Activated naive CD4-positive, alpha-beta T cell treated with anti-CD3 and anti-CD28 coated beads, Interleukin-2, amount 50 U/mL, for 72 hours (primary cell): ENCODE results near the gene HPSE2. TPM values are rescaled to one million over a fixed set of nuclear protein-coding genes. Genes with fewer than 3 reads are reported as not detected.

Experiments
- ATAC-seq, 2 donors: fragments of 150-1000 bp; cut with Tn5 transposase; 2 replicates each; pipeline ENCODE4 v1.10.0; 2021; ENCODE audit warnings: mild to moderate bottlenecking in 2 of 2, moderate library complexity in 2 of 2
- DNase-seq, 2 donors: peaks; one replicate each; pipeline ENCODE4 v3.0.0; 2021 to 2022; ENCODE audit warnings: low spot score in 2 of 2
- H3K27ac Mint-ChIP-seq, 2 donors: one replicate each; pipeline ENCODE4 v1.8.0; 2022; ENCODE audit warnings: mild to moderate bottlenecking in 2 of 2, mixed read lengths in 2 of 2
- H3K36me3 Mint-ChIP-seq, 2 donors: one replicate each; pipeline ENCODE4 v1.8.0; 2022; ENCODE audit warnings: mixed read lengths in 2 of 2
- H3K9me3 Mint-ChIP-seq, 2 donors: one replicate each; pipeline ENCODE4 v1.8.0; 2022; ENCODE audit warnings: mixed read lengths in 2 of 2
- total RNA-seq, 2 donors: library from RNA; stranded (reverse); gene quantifications; one replicate each; pipeline ENCODE4 v1.2.3, GENCODE V29; 2022

The HPSE2 gene
- total RNA-seq, 2 donors from 2014 or later: not detected

DNA sequence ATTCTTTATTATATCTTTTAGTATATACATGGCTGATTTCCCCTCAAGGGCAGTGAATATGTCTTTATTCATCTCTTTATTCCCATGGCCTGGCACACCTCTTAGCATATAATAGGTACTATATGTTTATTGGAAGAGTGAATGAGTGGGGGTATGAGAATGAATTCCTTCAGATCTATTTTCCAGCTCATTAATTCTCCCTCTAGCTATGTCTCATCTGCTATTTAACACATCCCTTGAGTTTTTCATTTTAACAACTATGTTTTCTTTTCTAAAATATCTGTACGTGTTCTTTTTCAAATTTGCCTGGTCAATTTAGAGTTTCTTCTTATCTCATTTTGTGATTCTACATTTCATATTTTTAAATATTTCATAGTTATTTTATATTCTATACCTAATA is 803.3 kb downstream of the HPSE2 start:
- DNase-seq (no peak), ATAC-seq (no peak)
- peaks cover 0 to 4% of the 10 kb centered on the region in 2 donors for H3K9me3 Mint-ChIP-seq
- H3K27ac Mint-ChIP-seq: no peak overlapping the region
- H3K36me3 Mint-ChIP-seq: peaks cover 40 to 47% of the 10 kb centered on the region in 2 donors

DNA sequence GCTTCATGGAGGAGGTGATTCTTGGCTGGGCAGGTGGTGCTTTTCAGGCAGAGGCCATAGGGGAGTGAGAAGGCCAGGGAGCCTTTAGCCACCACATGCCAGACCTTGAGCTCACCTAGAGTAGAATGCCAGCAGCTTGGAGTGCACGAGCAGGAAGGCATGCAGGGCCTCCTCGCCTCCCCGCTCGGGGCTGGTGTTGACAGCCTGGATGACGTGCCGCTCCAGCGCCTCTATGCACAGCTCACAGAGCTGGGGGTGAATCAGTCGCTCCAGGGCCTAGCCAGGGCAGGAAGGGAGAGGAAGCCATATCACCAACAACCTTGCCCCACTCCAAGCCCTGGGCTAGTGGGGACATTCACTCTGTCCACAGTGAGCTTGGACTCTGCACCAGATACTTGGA is 804.6 kb downstream of the HPSE2 start:
- peaks cover 0 to 4% of the 10 kb centered on the region in 2 donors for H3K9me3 Mint-ChIP-seq
- H3K27ac Mint-ChIP-seq: peak overlapping the region in 1 of 2 donors; percentile 11
- ATAC-seq (no peak), DNase-seq (peak in 1 of 2 donors; percentile 38)
- peaks cover 35 to 47% of the 10 kb centered on the region in 2 donors for H3K36me3 Mint-ChIP-seq

DNA sequence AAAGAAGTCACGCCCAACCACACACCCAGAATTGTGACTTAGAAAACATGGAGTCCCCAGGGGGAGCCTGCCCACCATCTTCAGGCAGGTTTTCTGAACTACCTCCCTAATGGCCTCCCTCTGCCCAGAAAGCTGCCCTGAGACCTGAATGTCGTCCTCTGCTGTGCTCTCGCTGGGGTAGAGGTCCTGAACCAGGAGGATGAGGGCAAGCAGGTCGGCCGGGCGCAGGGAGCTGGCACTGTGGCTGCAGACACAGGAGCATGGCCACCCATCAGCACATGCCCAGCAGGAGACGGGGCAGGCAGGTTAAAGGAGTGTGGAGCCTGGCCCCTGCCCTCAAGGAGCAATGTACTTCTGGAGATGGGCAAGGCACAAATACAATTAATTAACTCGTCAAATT is 805.2 kb downstream of the HPSE2 start:
- H3K36me3 Mint-ChIP-seq: peaks cover 31 to 43% of the 10 kb centered on the region in 2 donors
- no peak overlapping the region for H3K27ac Mint-ChIP-seq
- H3K9me3 Mint-ChIP-seq: peaks cover 0 to 4% of the 10 kb centered on the region in 2 donors
- DNase-seq: no peak
- no peak for ATAC-seq

DNA sequence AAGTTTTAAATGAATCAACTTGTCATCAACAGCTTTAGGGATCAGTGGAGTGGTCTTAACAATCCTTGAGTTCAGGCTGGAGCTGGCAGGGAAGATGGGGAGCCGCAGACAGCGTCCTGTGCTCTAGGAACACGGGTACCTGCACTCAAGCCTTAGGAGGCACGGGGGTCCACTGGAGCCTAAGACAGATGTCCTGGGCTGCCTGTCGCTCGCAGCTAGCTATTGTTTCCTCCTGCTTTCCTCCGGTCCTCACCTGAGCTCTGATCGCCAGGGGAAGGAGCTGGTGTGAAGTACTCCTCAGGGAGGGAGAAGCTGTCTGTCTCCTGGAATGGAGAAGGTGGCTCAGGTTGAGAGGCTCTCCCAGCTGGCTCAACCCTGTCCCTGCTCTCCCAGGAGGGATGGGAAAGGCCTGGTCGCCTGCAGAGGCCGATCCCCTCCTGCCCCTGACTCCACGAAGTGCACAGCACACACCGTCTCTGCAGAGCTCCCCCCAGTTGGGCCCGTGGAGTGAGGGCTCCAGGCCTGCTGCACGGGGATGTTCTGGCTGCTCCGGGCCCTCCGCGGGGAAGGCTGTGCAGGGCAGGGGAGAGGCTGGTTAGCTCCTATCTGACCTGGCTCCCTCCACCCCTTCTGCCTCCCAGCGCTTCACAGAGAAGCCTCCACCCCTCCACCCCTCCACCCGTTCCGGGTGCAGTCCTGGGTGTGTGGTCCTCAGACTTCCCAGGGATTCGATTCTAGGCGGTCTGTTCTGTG is 806.2 kb downstream of the HPSE2 start:
- Mint-ChIP-seq H3K9me3 (peaks cover 0 to 4% of the 10 kb centered on the region in 2 donors), H3K27ac (no peak overlapping the region), H3K36me3 (peaks cover 23 to 35% of the 10 kb centered on the region in 2 donors)
- no peak for ATAC-seq
- peak in 1 of 2 donors; percentile 14 for DNase-seq

DNA sequence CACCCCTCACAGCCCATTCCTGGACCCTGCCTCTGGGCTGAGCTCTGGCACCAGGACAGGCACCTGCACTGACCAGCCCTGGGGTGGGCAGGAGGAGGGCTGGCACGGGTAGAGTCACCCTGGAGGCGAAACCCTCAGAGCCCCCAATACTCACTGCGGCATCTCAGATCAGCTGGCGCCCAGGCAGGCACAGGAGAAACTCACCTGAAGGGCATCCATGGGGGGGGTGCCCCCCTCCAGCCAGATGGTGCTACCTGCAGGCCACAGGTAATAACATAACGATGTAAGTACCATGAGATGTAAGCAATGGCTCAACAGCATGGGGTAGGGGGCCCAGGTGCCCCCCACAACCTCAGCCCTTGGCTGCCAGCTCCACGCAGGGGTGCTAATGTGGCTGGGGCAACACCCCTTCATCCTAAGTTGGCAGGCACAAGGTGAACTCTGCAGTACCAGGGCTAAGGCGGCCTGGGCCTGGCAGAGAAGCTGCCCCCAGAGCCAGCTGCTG is 808.6 kb downstream of the HPSE2 start:
- ATAC-seq: no peak

DNA sequence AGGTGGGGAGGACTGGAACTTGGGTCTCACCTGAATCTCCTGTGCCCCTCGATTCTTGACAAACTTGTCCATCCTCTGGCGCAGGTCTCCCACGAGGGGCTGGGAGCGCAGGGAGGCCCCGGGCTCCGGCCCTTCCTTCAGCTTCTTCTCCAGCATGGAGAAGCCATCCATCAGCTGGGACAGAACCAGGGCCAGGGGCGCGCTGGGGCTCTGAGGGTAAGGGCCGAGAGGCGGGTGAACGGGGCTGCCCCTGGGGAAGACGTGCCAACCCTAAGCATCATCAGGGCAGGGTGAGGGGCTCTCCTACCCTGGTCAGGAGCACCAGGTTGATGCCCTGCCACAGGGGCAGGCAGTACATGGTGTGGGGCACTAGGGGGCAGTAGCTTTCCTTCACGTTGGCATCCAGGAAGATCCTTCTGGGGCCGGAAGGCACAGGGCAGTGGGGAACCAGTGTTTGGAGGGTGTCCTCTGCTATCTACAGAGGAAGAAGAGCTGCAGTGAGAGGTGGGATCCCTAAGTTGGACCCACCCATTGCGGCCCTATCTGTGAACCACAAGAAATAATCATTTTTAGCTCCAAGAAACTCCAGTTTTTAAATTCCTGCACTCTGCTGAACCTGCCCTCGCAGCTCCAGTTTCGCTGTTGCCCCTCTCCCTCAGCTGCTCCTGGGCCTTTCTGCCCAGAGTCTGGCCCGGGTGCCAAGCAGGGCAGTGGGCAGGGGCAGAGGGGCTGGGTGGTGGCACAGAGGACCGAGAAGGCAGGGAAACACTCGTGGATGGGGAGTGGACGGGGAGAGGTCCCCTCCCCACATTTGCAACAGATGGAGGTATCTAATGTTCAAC is 809.9 kb downstream of the HPSE2 start:
- DNase-seq (peak; percentile 55 to 58), ATAC-seq (peak; percentile 72 to 79)
- Mint-ChIP-seq H3K36me3 (peaks cover 4 to 8% of the 10 kb centered on the region in 2 donors), H3K27ac (peak overlapping the region in 1 of 2 donors; percentile 39), H3K9me3 (no peaks in the 10 kb centered on the region)

More for the DNA sequence above, 808.6 kb downstream of the HPSE2 start:
- Mint-ChIP-seq H3K9me3 (no peaks in the 10 kb centered on the region), H3K36me3 (peaks cover 14 to 15% of the 10 kb centered on the region in 2 donors), H3K27ac (no peak overlapping the region)
- peak in 1 of 2 donors; percentile 39 for DNase-seq

DNA sequence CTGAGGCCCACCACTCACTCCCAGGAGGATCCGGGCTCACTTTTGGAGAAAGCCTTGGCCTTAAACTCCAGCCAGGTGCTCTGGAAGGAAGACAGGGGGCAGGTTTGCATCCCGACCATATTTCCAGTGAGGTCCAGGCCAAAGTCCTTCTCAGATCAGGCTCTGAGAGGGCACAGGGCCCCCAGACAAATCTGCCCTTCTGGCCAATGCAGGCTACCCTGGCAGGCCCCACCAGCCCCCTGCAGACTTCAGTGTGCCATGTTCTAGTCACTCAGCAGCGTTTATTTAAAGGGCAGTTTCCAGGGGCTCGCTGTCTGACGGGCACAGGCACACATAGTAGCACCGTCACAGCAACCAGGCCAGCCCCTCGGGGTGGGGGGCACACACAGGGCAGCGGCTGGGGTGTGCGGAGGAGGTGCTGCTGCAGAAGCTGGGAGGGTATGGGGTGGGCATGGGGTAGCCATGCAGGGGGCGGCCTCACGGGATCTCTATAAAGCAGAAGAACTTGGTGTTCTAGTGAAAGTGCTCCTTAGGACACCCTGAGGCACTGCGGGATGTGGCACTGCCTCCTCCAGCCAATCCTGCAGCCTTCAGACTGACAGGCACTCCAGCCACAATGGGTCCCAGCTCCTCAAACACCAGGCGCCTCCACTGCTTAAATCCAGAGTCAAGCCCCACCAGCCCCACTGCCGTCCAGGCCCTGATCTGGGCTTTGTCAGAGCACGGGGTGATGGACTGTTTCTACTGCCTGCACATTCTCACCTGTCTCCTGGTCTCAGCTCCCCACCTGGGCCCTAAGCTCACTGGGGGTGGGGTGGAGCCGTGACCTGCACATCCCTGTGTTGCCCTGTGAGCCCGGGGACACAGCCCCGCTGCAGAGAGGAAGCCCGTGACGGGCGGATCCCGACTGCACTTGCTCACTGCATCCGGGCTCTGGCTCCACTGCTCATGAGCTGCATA is 811.1 kb downstream of the HPSE2 start:
- peak in 1 of 2 donors; percentile 50 for DNase-seq
- no peaks in the 10 kb centered on the region for H3K36me3 Mint-ChIP-seq
- H3K27ac Mint-ChIP-seq: peak overlapping the region in 1 of 2 donors; percentile 39
- ATAC-seq: no peak
- no peaks in the 10 kb centered on the region for H3K9me3 Mint-ChIP-seq

DNA sequence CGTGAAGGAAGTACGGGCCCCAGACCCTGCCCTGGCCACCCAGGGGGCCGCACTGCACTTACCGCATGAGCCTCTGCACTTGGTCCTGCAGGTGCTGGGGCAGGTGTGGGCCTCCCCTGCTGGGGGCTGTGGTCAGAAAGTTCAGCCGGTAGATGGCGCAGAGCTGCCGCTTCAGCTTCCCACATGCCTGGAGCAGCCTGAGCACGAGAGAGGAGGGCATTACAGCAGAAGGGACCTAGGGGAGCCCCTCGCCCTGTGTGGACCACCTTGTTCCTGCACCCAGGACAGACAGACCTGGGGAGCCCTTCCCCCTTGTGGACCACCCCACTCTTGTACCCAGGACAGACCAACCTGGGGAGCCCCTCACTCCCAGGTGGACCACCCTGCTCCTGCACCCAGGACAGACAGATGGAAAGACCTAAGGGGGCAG is 811.9 kb downstream of the HPSE2 start:
- Mint-ChIP-seq H3K27ac (no peak overlapping the region), H3K36me3 (no peaks in the 10 kb centered on the region), H3K9me3 (no peaks in the 10 kb centered on the region)
- ATAC-seq (no peak), DNase-seq (peak in 1 of 2 donors; percentile 31)

DNA sequence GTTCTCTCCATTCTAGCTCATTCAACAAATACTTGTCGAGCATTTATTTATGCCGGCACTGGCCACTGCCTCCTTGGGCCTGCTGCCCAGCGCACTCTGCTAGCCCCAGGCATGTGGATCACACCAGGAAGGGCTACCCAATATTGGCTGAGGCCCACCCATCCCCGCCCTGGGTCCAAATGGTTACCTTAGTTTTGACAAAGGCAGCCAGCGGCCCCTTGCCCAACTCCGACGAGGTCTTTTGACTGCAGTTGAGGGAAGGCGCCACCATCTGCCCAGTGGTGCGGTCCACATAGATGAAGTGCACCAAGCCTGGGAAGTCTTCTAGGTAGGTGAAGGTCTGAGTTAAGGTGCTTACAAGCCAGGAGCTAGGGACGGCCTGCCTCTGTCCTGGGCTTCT is 813.5 kb downstream of the HPSE2 start:
- Mint-ChIP-seq H3K9me3 (no peaks in the 10 kb centered on the region), H3K27ac (no peak overlapping the region), H3K36me3 (no peaks in the 10 kb centered on the region)
- ATAC-seq (no peak), DNase-seq (peak in 1 of 2 donors; percentile 14)

DNA sequence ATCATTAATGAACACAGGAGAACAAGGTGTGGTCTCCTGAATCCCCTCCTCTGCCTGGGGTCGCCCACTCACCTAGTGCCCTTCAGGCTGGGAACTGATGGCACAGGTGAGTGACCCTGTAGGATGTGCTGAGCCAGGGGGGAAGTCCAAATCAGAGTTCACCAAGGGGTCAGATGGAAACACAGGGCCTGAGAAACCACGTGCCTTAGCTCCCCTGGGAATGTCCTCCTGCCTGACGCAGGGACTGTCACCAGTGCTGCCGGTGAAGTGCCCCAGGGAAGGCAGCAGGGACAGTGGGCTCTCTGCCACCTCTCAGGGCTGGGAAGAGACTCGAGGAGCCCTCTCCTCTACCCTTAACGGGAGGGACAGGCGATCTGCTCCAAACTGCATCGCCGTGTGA is 814.9 kb downstream of the HPSE2 start:
- no peak for ATAC-seq
- peak in 1 of 2 donors; percentile 48 for DNase-seq
- no peak overlapping the region for H3K27ac Mint-ChIP-seq
- H3K36me3 Mint-ChIP-seq: no peaks in the 10 kb centered on the region
- no peaks in the 10 kb centered on the region for H3K9me3 Mint-ChIP-seq

DNA sequence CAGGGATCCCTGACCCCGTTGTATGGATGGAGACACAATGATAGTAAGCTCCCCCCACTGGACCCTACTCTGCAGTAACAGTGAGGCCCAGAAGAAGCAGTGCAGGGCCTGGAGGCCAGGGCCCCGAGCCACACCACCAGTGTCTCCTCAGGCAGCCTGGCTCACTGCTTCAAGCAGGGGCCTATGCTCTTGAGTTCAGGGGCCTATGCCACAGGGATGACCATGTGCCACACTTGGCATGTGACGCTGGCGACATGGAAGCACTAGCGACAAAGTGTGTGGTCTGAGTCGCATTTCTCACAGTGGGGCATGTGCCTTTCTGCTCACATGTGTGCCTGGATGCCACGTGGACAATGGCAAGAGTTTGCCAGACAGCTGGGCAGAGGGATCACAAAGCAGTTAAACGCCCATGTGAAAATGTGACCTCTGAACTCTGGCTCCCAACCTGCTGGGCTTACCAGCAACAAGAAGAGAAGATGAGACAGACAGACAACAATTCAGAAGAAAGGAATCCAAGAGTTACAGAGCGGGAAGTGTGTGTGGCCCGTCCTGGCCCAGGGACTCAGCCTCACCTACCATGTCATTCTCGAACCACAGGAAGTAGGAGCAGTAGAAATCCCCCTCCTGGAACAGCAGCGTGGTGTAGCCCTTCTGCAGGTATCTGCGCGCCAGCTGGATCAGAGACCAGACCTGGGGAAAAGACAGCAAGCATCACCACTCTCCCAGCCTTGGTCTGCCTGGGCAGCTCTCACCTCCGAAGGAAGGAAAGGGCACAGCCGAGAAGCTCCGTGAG is 816.0 kb downstream of the HPSE2 start:
- no peak for ATAC-seq
- no peak for DNase-seq
- no peaks in the 10 kb centered on the region for H3K36me3 Mint-ChIP-seq
- peak overlapping the region in 1 of 2 donors; percentile 52 for H3K27ac Mint-ChIP-seq
- no peaks in the 10 kb centered on the region for H3K9me3 Mint-ChIP-seq

DNA sequence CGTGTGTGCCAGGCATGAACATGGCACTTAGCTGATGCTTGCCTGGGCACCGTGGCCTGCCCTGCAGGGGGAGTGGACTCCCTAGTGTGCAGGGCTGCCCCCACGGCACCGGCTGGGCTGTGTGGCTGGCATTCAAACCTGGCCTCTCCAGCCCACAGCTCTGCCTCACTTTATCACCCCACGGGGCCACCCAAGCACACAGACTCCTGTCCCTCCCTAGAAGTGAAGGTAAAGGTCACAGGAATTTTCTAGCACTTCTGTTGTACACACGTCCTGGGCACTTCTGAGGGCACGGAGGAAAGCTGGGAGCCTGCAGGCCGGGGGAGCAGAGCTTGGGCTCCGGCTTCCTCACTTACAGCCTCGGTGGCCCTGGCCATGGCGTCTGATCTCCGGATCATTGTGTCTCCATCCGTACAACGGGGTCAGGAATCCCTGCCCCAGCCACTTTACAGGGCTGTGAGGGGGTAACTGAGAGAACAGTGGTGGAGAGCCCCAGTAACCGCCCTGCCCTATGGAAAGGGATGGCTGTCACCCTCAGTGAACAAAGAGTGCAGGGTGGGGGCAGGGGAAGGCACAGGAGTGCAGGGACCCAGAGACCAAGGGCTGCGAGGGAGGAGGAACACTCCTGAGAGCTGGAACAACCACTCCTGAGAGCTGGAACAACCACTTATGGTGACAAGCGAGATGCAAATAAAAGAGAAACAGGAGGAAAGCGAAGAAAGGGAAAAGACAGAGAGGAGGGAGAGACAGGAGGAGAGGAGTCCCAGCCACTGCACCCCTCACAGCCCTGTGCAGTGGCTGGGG is 816.8 kb downstream of the HPSE2 start:
- no peaks in the 10 kb centered on the region for H3K36me3 Mint-ChIP-seq
- H3K27ac Mint-ChIP-seq: peak overlapping the region; percentile 21 to 81
- ATAC-seq (no peak), DNase-seq (no peak)
- no peaks in the 10 kb centered on the region for H3K9me3 Mint-ChIP-seq

DNA sequence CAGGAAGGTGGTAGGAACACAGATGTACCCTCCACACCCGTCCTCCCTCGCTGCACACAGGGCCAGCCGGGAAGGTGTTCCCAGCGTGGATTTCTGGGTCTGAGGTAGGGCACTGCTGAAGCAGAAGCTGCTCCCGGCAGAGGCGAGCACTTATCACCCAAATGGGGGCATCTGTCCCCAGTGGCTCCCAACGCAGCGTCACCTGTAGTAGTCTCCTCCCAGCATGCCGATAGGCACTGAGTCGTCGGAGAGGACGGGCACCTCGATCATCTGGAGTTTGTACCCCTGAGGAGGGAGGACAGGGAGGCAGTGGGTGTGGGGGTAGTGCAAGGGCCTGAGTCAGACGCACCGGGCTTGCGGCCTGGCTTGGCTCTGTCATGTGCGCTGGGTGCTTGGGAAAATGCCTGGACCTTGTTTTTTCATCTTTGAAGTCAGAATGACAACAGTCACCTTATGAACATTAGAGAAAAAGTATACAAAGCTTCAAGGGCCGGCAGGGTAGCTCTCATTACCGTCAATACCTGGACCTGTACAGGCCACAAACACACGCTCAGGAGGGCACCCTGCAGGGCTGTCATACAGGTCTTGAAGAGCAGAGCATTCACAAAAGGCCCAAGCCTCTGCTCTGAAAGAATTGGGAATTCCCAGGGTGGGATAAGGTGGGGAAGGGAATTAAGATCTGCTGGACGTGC is 817.5 kb downstream of the HPSE2 start:
- no peak for DNase-seq
- no peak for ATAC-seq
- Mint-ChIP-seq H3K36me3 (no peaks in the 10 kb centered on the region), H3K27ac (peak overlapping the region in 1 of 2 donors; percentile 21), H3K9me3 (no peaks in the 10 kb centered on the region)

DNA sequence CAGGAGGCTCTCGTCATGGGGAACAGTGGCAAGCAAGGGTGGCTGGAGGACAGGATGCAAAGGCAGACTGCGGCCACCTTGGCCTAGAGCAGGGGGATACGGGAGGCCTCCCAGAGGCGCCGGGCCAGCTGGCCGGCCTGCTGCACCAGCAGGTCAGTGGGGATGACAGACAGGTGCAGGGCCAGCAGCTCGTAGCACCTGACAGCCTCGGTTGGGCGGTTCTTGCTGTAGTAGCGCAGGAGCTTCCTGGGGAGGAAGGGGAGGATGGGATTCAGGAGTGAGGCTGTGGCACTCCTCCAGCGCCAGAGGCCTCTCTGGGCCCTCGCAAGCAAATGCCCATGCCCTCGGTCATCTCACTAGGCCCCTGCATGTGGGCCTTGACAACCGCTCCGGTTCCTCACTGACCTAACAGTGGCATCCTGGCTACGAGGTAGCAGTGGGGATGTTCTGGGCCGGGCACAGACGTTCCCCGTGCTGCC is 818.1 kb downstream of the HPSE2 start:
- H3K36me3 Mint-ChIP-seq: no peaks in the 10 kb centered on the region
- no peak overlapping the region for H3K27ac Mint-ChIP-seq
- no peak for ATAC-seq
- no peaks in the 10 kb centered on the region for H3K9me3 Mint-ChIP-seq
- no peak for DNase-seq
